ENCODE results near the gene TICRR. TPM values are rescaled to one million over a fixed set of nuclear protein-coding genes. Genes with fewer than 3 reads are reported as not detected.
"Not testable (repeated sequence)": the region's sequence is repeated elsewhere in the genome, so short reads cannot be mapped to it uniquely, and the experiment has no call there.

The TICRR gene
- total and polyA plus RNA-seq, 2 experiments from 2014 or later: 2.7 to 11.0 TPM

- no peak overlapping the region for H3K4me3 ChIP-seq
- DNase-seq (ENCODE audit: low read depth in 1 of 2, low spot score in 1 of 2): no peak
- no peak for TF ChIP-seq CTCF (IDR thresholded peaks at IDR 0.05; ENCODE audit: low read depth, low read length)
- no peaks in the 10 kb centered on the region for H3K36me3 ChIP-seq
- no peak overlapping the region for H3K27ac ChIP-seq
- no peaks in the 10 kb centered on the region for H3K9me3 ChIP-seq (ENCODE audit: low read depth)
- H3K27me3 ChIP-seq: no peaks in the 10 kb centered on the region
- no peaks in the 10 kb centered on the region for H3K4me1 ChIP-seq (ENCODE audit: low read depth)
These were observed 6.1 kb upstream of the TICRR start for GRCh38 chr15:89569090-89569745.

DNA sequence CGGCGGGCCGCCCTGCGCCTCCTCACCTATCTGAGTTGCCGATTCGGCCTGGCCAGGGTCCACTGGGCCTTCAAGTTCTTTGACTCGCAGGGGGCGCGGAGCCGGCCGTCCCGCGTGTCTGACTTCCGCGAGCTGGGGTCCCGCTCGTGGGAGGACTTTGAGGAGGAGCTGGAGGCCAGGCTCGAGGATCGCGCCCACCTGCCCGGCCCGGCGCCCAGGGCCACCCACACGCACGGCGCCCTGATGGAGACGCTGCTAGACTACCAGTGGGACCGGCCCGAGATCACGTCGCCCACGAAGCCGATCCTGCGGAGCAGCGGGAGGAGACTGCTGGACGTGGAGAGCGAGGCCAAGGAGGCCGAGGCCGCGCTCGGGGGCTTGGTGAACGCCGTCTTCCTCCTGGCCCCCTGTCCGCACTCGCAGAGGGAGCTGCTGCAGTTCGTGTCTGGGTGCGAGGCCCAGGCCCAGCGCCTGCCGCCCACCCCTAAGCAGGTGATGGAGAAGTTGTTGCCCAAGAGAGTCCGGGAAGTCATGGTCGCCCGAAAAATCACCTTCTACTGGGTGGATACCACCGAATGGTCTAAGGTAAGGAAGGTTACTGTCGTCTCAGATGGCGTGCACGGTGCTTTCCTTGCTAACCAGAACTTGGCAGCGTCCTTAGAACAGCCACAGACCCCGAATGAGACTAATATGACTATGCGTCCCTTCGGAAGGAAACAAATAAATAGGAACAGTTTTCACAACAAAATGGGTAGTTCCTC lies 567 bp downstream of the TICRR start:
- no peaks in the 10 kb centered on the region for H3K27me3 ChIP-seq
- peak overlapping the region; percentile 91 for H3K4me3 ChIP-seq
- H3K27ac ChIP-seq: peak overlapping the region; percentile 52
- DNase-seq (ENCODE audit: low read depth in 1 of 2, low spot score in 1 of 2): peak; percentile 18 to 33
- H3K9me3 ChIP-seq (ENCODE audit: low read depth): no peaks in the 10 kb centered on the region
- no peaks in the 10 kb centered on the region for H3K4me1 ChIP-seq (ENCODE audit: low read depth)
- TF ChIP-seq CTCF (IDR thresholded peaks at IDR 0.05; ENCODE audit: low read depth, low read length): no peak
- no peaks in the 10 kb centered on the region for H3K36me3 ChIP-seq

DNA sequence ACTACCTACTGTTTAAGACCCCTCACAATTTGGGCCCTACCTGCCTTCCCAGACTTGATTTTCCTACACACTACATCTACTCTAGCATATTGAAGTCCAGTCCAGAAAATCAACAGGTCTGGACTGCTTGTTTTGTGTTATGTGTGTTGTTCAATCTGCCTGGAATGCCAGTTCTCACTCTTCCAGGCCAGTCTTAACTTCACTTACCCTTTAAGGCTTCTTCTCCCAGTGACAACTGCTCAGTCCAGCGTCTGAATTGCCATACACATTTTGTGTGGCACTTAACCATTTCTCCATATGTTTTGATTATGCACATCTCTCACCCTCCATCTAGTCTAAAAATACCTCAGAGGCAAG lies 1.1 kb downstream of the TICRR start:
- H3K36me3 ChIP-seq: no peaks in the 10 kb centered on the region
- no peaks in the 10 kb centered on the region for H3K4me1 ChIP-seq (ENCODE audit: low read depth)
- no peak for TF ChIP-seq CTCF (IDR thresholded peaks at IDR 0.05; ENCODE audit: low read depth, low read length)
- peak overlapping the region; percentile 91 for H3K4me3 ChIP-seq
- no peaks in the 10 kb centered on the region for H3K9me3 ChIP-seq (ENCODE audit: low read depth)
- H3K27ac ChIP-seq: no peak overlapping the region
- H3K27me3 ChIP-seq: no peaks in the 10 kb centered on the region
- peak in 1 of 2 donors; percentile 20 for DNase-seq (ENCODE audit: low read depth in 1 of 2, low spot score in 1 of 2)

DNA sequence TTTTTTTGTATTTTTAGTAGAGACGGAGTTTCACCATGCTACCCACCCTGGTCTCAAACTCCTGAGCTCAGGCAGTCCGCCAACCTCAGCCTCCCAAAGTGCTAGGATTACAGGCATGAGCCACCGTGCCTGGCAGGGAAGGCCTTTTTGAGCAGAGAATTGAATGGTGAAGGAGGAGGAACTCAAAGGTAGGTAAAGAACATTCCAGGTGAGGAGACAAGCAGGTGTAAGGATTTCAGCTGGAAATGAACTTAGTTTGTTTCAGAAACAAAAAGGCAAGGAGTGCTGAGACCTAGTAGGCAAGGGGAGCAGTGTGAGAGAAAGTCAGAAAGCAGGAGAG lies 2.5 kb downstream of the TICRR start:
- Histone ChIP-seq H3K27me3 (no peaks in the 10 kb centered on the region), H3K4me3 (no peak overlapping the region), H3K36me3 (no peaks in the 10 kb centered on the region), H3K27ac (no peak overlapping the region), H3K4me1 (ENCODE audit: low read depth) (no peaks in the 10 kb centered on the region), H3K9me3 (ENCODE audit: low read depth) (no peaks in the 10 kb centered on the region)
- TF ChIP-seq CTCF (IDR thresholded peaks at IDR 0.05; ENCODE audit: low read depth, low read length): no peak
- DNase-seq (ENCODE audit: low read depth in 1 of 2, low spot score in 1 of 2): no peak

DNA sequence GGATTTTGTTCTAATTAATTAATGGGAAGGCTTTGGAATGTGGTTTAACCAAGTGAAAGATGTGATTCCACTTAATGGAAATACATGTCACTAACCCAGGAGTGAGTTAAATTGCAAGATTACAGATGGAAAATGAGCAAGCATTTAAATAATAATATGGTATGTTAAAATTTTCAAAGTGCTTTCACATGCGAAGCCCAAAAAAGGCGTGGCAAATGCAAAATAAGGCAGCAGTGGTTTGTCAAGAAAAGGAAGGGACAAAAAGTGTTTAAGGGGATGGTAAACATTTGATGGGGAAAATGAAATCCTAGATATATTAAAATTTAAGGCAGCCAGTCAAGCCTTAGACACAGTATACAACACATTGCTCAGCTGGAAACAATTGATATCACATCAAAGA lies 2.9 kb downstream of the TICRR start:
- H3K4me3 ChIP-seq: no peak overlapping the region
- no peaks in the 10 kb centered on the region for H3K27me3 ChIP-seq
- H3K27ac ChIP-seq: no peak overlapping the region
- peaks cover 1% of the 10 kb centered on the region for H3K36me3 ChIP-seq
- no peaks in the 10 kb centered on the region for H3K9me3 ChIP-seq (ENCODE audit: low read depth)
- TF ChIP-seq CTCF (IDR thresholded peaks at IDR 0.05; ENCODE audit: low read depth, low read length): no peak
- H3K4me1 ChIP-seq (ENCODE audit: low read depth): no peaks in the 10 kb centered on the region
- no peak for DNase-seq (ENCODE audit: low read depth in 1 of 2, low spot score in 1 of 2)

DNA sequence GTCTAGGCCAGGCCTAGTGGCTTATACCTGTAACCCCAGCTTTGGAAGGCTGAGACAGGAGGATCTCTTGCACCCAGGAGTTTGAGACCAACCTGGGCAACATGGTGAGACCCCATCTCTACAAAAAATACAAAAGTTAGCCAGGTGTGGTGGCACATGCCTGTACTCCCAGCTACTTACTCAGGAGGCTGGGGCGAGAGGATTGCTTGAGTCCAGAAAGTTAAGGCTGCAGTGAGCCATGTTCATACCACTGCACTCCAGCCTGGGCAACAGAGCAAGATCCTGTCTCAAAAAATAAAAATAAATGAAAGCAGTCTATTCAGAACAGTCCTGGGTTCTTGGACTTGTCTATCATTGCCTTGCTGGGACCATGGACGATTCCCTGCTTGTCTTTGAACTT lies 5.5 kb downstream of the TICRR start:
- H3K4me3 ChIP-seq; H3K27ac ChIP-seq; H3K4me1 ChIP-seq (ENCODE audit: low read depth); DNase-seq (ENCODE audit: low read depth in 1 of 2, low spot score in 1 of 2); H3K27me3 ChIP-seq; H3K9me3 ChIP-seq (ENCODE audit: low read depth): not testable (repeated sequence)
- peaks cover 15% of the 10 kb centered on the region for H3K36me3 ChIP-seq
